LNCaP clone FGC (cell line): ENCODE data around the gene LTBP3.

ENCODE experiments used
- DNase-seq: peaks from one replicate; pipeline ENCODE4 v3.0.0-alpha.2; 2011; ENCODE audit warnings: low read depth
- H3K4me3 ChIP-seq: 2 replicates; pipeline ENCODE4 v1.5.1; 2011; ENCODE audit warnings: mild to moderate bottlenecking, low read depth, low read length, control low read depth
- CTCF ChIP-seq: IDR thresholded peaks from 2 replicates; pipeline ENCODE4 v1.5.1; 2012; ENCODE audit warnings: mild to moderate bottlenecking; ENCODE audit not compliant: control insufficient read depth, insufficient read depth; ENCODE audit errors: extremely low read depth

The LTBP3 gene

GRCh38 chr11:65542738-65543390, 15.3 kb downstream of the LTBP3 start:
- no peak for DNase-seq
- H3K4me3 ChIP-seq = no peak overlapping the region
- no peak for TF ChIP-seq CTCF

- H3K4me3 ChIP-seq = peak overlapping the region; percentile 84
- no peak for TF ChIP-seq CTCF
- no peak for DNase-seq
These were observed 16.8 kb downstream of the LTBP3 start for GRCh38 chr11:65541093-65541982.

GRCh38 chr11:65540290-65541092, 17.7 kb downstream of the LTBP3 start:
- DNase-seq = peak; percentile 46
- TF ChIP-seq CTCF = peak; percentile 79
- H3K4me3 ChIP-seq = peak overlapping the region; percentile 84

GRCh38 chr11:65539744-65540289, 18.3 kb downstream of the LTBP3 start:
- no peak for TF ChIP-seq CTCF
- H3K4me3 ChIP-seq = peak overlapping the region; percentile 84
- DNase-seq = peak; percentile 54

- DNase-seq = no peak
- peak overlapping the region; percentile 84 for H3K4me3 ChIP-seq
- TF ChIP-seq CTCF = no peak
These were observed 19.0 kb downstream of the LTBP3 start for GRCh38 chr11:65538915-65539743.

- DNase-seq = no peak
- no peak for TF ChIP-seq CTCF
- H3K4me3 ChIP-seq = no peak overlapping the region
These were observed 19.8 kb downstream of the LTBP3 start for GRCh38 chr11:65538232-65538914.
